IMR-90 (cell line): ENCODE measurements around the gene CASP14. TPM values are rescaled to one million over a fixed set of nuclear protein-coding genes. Genes with fewer than 3 reads are reported as not detected.

ENCODE experiments used
- ATAC-seq: fragments of 200-7000 bp; cut with Tn5 transposase; 2 replicates; pipeline ENCODE4 v1.9.1; 2020; ENCODE audit warnings: low read depth, mild to moderate bottlenecking, moderate library complexity
- BruUV-seq: library from RNA; stranded (reverse); fragments of 400-500 nt; replicated peaks from 2 replicates; lab custom pipeline; 2021; lab: Mats Ljungman, UMichigan
- CTCF ChIA-PET: fragments of 300-600 bp; formaldehyde crosslinking; extraction: SDS; loops from one replicate; lab custom pipeline; 2021; ENCODE audit warnings: antibody characterized with exemption; lab: Yijun Ruan, JAX
- POLR2A ChIA-PET: fragments of 300-600 bp; sonication (Branson Sonifier 250); formaldehyde crosslinking; loops from one replicate; lab custom pipeline; 2022; ENCODE audit warnings: antibody characterized with exemption; ENCODE audit not compliant: unreplicated experiment; lab: Charles Lee
- DNase-seq: peaks from one replicate; pipeline ENCODE4 v3.0.0; 2013
- H2AFZ ChIP-seq: replicated peaks from 2 replicates; pipeline ENCODE3; 2013; ENCODE audit warnings: low read length, mild to moderate bottlenecking; ENCODE audit not compliant: poor library complexity
- H2AK5ac ChIP-seq: 2 replicates; pipeline ENCODE4 v1.6.1; 2013; ENCODE audit warnings: low read depth, low read length, inconsistent platforms
- H2AK9ac ChIP-seq: replicated peaks from 2 replicates; pipeline ENCODE3; 2013; ENCODE audit warnings: mild to moderate bottlenecking, low read depth, low read length, moderate library complexity; ENCODE audit not compliant: poor library complexity
- H2BK120ac ChIP-seq: 2 replicates; pipeline ENCODE4 v1.6.1; 2013; ENCODE audit warnings: low read depth, low read length, inconsistent platforms
- H2BK15ac ChIP-seq: 3 replicates; pipeline ENCODE4 v1.6.1; 2013; ENCODE audit warnings: low read depth, low read length, inconsistent platforms
- H2BK20ac ChIP-seq: 2 replicates; pipeline ENCODE4 v1.6.1; 2013; ENCODE audit warnings: low read depth, mild to moderate bottlenecking, inconsistent platforms, low read length, moderate library complexity
- H2BK5ac ChIP-seq: 2 replicates; pipeline ENCODE4 v1.6.1; 2013; ENCODE audit warnings: mild to moderate bottlenecking, low read depth, low read length, inconsistent platforms; ENCODE audit not compliant: poor library complexity, severe bottlenecking
- H3K14ac ChIP-seq: replicated peaks from 2 replicates; pipeline ENCODE4 v1.6.1; 2013; ENCODE audit warnings: low read depth, low read length, inconsistent platforms
- H3K18ac ChIP-seq: 2 replicates; pipeline ENCODE4 v1.6.1; 2013; ENCODE audit warnings: low read depth, low read length, control low read depth
- H3K23ac ChIP-seq: 2 replicates; pipeline ENCODE4 v1.6.1; 2013; ENCODE audit warnings: low read depth, low read length, inconsistent platforms
- H3K27ac ChIP-seq: 2 replicates; pipeline ENCODE4 v1.5.1; 2013; ENCODE audit warnings: mild to moderate bottlenecking, control low read depth, low read length; ENCODE audit not compliant: insufficient read depth
- H3K27me3 ChIP-seq: 2 replicates; pipeline ENCODE4 v1.6.1; 2013; ENCODE audit warnings: low read length; ENCODE audit not compliant: control insufficient read depth, insufficient read depth
- H3K36me3 ChIP-seq: 2 replicates; pipeline ENCODE4 v1.6.1; 2013; ENCODE audit warnings: low read length, mixed read lengths; ENCODE audit not compliant: control insufficient read depth, insufficient read depth
- H3K4ac ChIP-seq: 2 replicates; pipeline ENCODE4 v1.6.1; 2013; ENCODE audit warnings: low read depth, low read length, inconsistent platforms
- H3K4me1 ChIP-seq: 2 replicates; pipeline ENCODE4 v1.6.1; 2013; ENCODE audit warnings: low read length, mixed read lengths; ENCODE audit not compliant: control insufficient read depth, insufficient read depth
- H3K4me2 ChIP-seq: 2 replicates; pipeline ENCODE4 v1.6.1; 2013; ENCODE audit warnings: low read depth, mild to moderate bottlenecking, control low read depth, low read length, moderate library complexity
- H3K4me3 ChIP-seq: 2 replicates; pipeline ENCODE4 v1.5.1; 2013; ENCODE audit warnings: low read depth, mild to moderate bottlenecking, control low read depth, low read length, moderate library complexity; ENCODE audit not compliant: insufficient read depth
- H3K56ac ChIP-seq: 2 replicates; pipeline ENCODE4 v1.6.1; 2013; ENCODE audit warnings: low read length, inconsistent platforms; ENCODE audit not compliant: insufficient read depth; ENCODE audit errors: extremely low read depth
- H3K79me1 ChIP-seq, 2 experiments: 2 replicates each; pipeline ENCODE4 v1.6.1; 2013; ENCODE audit warnings: low read length in 2 of 2, inconsistent platforms in 1 of 2, low read depth in 1 of 2
- H3K9ac ChIP-seq: 2 replicates; pipeline ENCODE4 v1.6.1; 2013; ENCODE audit warnings: low read depth, low read length, control low read depth
- H3K9me1 ChIP-seq: 2 replicates; pipeline ENCODE4 v1.6.1; 2013; ENCODE audit warnings: low read length, inconsistent platforms; ENCODE audit not compliant: insufficient read depth
- H3K9me3 ChIP-seq: 2 replicates; pipeline ENCODE4 v1.6.1; 2013; ENCODE audit warnings: low read length; ENCODE audit not compliant: control insufficient read depth, insufficient read depth
- H4K20me1 ChIP-seq: 2 replicates; pipeline ENCODE4 v1.6.1; 2013; ENCODE audit warnings: low read length, inconsistent platforms; ENCODE audit not compliant: insufficient read depth
- H4K5ac ChIP-seq: 2 replicates; pipeline ENCODE4 v1.6.1; 2013; ENCODE audit warnings: mild to moderate bottlenecking, low read depth, low read length, control low read depth
- H4K8ac ChIP-seq, 2 experiments: 2 replicates each; pipeline ENCODE4 v1.6.1; 2013; ENCODE audit warnings: low read depth in 2 of 2, low read length in 2 of 2, control low read depth in 1 of 2, inconsistent platforms in 1 of 2
- H4K91ac ChIP-seq: 2 replicates; pipeline ENCODE4 v1.6.1; 2013; ENCODE audit warnings: low read depth, low read length, inconsistent platforms; ENCODE audit not compliant: insufficient read depth
- CEBPB ChIP-seq: IDR thresholded peaks from 2 replicates; pipeline ENCODE4 v1.6.1; 2012; ENCODE audit warnings: low read depth, low read length, improper control_type of control experiment
- MAFK ChIP-seq: IDR thresholded peaks from 2 replicates; pipeline ENCODE4 v1.6.1; 2012; ENCODE audit warnings: low read depth, low read length, improper control_type of control experiment
- MAZ ChIP-seq: IDR thresholded peaks from 2 replicates; pipeline ENCODE4 v1.6.1; 2012; ENCODE audit warnings: low read depth, mild to moderate bottlenecking, low read length, improper control_type of control experiment, moderate library complexity, borderline replicate concordance
- NFE2L2 ChIP-seq: fragments of 150-350 bp; IDR thresholded peaks from 2 replicates; pipeline ENCODE4 v1.6.1; 2016; ENCODE audit warnings: low read depth, mild to moderate bottlenecking, low read length
- RAD21 ChIP-seq: IDR thresholded peaks from 2 replicates; pipeline ENCODE4 v1.6.1; 2012; ENCODE audit warnings: low read length, improper control_type of control experiment
- RCOR1 ChIP-seq: IDR thresholded peaks from 2 replicates; pipeline ENCODE4 v1.6.1; 2012; ENCODE audit warnings: mild to moderate bottlenecking, low read length, improper control_type of control experiment; ENCODE audit not compliant: insufficient replicate concordance
- WGBS, 2 experiments: methylation state at CpG; one replicate each; pipeline versions ENCODE4 v1.1.5 to v1.1.7; 2013; ENCODE audit warnings: missing lambda C conversion rate in 2 of 2; ENCODE audit not compliant: insufficient read length in 1 of 2; ENCODE audit errors: extremely low coverage in 2 of 2; 5-methylcytosine and 5-hydroxymethylcytosine counted together
- dilution Hi-C: fragments of 300-500 bp; cut with HindIII; formaldehyde crosslinking; loops from one replicate; pipeline ENCODE4 v1.14.3; 2018; ENCODE audit warnings: low sequenced_read_pairs; ENCODE audit not compliant: unreplicated experiment
- in situ Hi-C: fragments of 300-500 bp; cut with MboI; formaldehyde crosslinking; loops from 3 replicates; pipeline ENCODE4 v1.14.3; 2019; ENCODE audit warnings: low sequenced_read_pairs, inconsistent platforms, mixed read lengths
- intact Hi-C: fragments of 100-400 bp; cut with micrococcal nuclease; formaldehyde crosslinking; loops from 2 replicates; pipeline ENCODE4 v1.10.0; 2022
- polyA plus RNA-seq, 3 experiments: library from polyadenylated mRNA; depleted of rRNA; stranded (reverse); fragments of >200 nt; gene quantifications; 2 replicates each; pipeline ENCODE4 v1.2.3, GENCODE V29; 2012; ENCODE audit warnings: low replicate concordance in 1 of 3
- total RNA-seq: library from RNA; depleted of rRNA; stranded (reverse); fragments of >200 nt; gene quantifications from 2 replicates; pipeline ENCODE4 v1.2.3, GENCODE V29; 2012
- TF ChIP-seq, protein P1 (sequence below): fragments of 150-350 bp; IDR thresholded peaks from 2 replicates; pipeline ENCODE4 v1.6.1; 2016; ENCODE audit warnings: low read depth, mild to moderate bottlenecking, low read length, moderate library complexity, borderline replicate concordance

Gene CASP14
- total and polyA plus RNA-seq, 2 of the 4 experiments (the other 2 are of a cell fraction): not detected

DNA sequence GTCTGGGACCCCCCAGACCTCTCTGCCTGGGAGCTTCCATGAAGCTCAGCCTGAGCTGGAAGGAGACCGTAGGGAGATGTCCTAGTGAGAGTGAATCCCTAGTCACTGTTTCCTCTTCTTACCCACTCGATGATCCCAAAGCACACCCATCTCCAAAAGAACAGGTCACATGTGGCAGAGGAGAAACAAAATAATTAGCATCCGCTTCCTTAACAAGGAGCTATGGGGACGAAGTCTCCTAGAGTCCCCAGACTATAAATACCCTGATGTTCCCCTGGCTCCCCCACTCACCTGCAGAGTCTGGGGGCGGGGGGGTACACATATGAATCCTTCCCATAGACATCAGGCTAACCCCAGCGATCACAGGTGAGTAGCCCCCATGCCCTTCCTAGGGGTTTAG lies 32.6 kb downstream of the CASP14 start, which contains the start of gene OR1I1:
Gene OR1I1, plus strand, starts transcription at position 301 of the 400 bp plus-strand sequence. CDS start 4,855 bp downstream, outside the sequence.
- H4K20me1 ChIP-seq: no peaks in the 10 kb centered on the region; the same call in 1 of the 2 replicates
- intact Hi-C loops (no loop called here), in situ Hi-C loops (no loop called here)

More for the DNA sequence above, 32.6 kb downstream of the CASP14 start, which contains the start of gene OR1I1:
- no peak within 1 kb of the TSS for H3K56ac ChIP-seq
- no peak within 1 kb of the TSS for H3K18ac ChIP-seq
- no peak within 1 kb of the TSS for H4K8ac ChIP-seq
- no peak within 1 kb of the TSS for H3K4me3 ChIP-seq
- H3K27me3 ChIP-seq: peaks cover 1% of the 10 kb centered on the region; the same call in 1 of the 2 replicates
- no peak within 1 kb of the TSS for H2AK9ac ChIP-seq
- no CpG with 5 or more reads among the region's 6 CpGs for WGBS, 2 experiments
- H3K27ac ChIP-seq: no peak within 1 kb of the TSS
- no peak within 1 kb of the TSS for H3K4ac ChIP-seq
- H4K5ac ChIP-seq: no peak within 1 kb of the TSS
- ATAC-seq: no peak
- H3K23ac ChIP-seq: no peak within 1 kb of the TSS
- no peaks in the 10 kb centered on the region for H3K9me3 ChIP-seq
- no peak for DNase-seq
- CTCF ChIA-PET: interaction anchor here (0.6 kb wide), 1 partner anchor 10 kb away, joined by 5 read pairs; no protein-coding TSS in a partner anchor
- dilution Hi-C loops: no loop called here
- no peak within 1 kb of the TSS for H2BK20ac ChIP-seq
- no peak within 1 kb of the TSS for H2AFZ ChIP-seq
- no peak within 1 kb of the TSS for H2AK5ac ChIP-seq
- no peak within 1 kb of the TSS for H2BK5ac ChIP-seq
- no peaks in the 10 kb centered on the region for H3K79me1 ChIP-seq
- H3K36me3 ChIP-seq: no peaks in the 10 kb centered on the region
- H2BK15ac ChIP-seq: no peak within 1 kb of the TSS
- no peaks in the 10 kb centered on the region for H3K9me1 ChIP-seq
- no TSS peak for BruUV-seq
- TF ChIP-seq CEBPB (no peak), RCOR1 (no peak), RAD21 (no peak), NFE2L2 (no peak), MAZ (no peak), MAFK (no peak)
- TF ChIP-seq, protein P1, sequence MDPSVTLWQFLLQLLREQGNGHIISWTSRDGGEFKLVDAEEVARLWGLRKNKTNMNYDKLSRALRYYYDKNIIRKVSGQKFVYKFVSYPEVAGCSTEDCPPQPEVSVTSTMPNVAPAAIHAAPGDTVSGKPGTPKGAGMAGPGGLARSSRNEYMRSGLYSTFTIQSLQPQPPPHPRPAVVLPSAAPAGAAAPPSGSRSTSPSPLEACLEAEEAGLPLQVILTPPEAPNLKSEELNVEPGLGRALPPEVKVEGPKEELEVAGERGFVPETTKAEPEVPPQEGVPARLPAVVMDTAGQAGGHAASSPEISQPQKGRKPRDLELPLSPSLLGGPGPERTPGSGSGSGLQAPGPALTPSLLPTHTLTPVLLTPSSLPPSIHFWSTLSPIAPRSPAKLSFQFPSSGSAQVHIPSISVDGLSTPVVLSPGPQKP: no peak
- POLR2A ChIA-PET: no interaction called here
- H3K9ac ChIP-seq: no peak within 1 kb of the TSS
- no peak within 1 kb of the TSS for H2BK120ac ChIP-seq
- H3K14ac ChIP-seq: no peak within 1 kb of the TSS
- no peak within 1 kb of the TSS for H4K91ac ChIP-seq
- H3K4me2 ChIP-seq: no peak within 1 kb of the TSS
- no peaks in the 10 kb centered on the region for H3K4me1 ChIP-seq
